ENCODE data around the gene RALB.

- TF ChIP-seq POLR2A (IDR thresholded peaks at IDR 0.05; ENCODE audit: low read depth, low read length), result no peak
- TF ChIP-seq CTCF (conservative IDR thresholded peaks at IDR 0.05; ENCODE audit: low read depth, low read length), result no peak
- no peak for TF ChIP-seq SMC3 (IDR thresholded peaks at IDR 0.05; ENCODE audit: low read depth, low read length)
- TF ChIP-seq MXI1 (IDR thresholded peaks at IDR 0.05; ENCODE audit: borderline replicate concordance, low read depth, low read length), result no peak
- TF ChIP-seq RFX5 (IDR thresholded peaks at IDR 0.05; ENCODE audit: low read depth, low read length), result no peak
- TF ChIP-seq RAD21 (IDR thresholded peaks at IDR 0.05; ENCODE audit: low read length), result no peak
Observed at GRCh38 chr2:120334068-120334467, 81.4 kb downstream of the RALB start.
